IPS DF 19.7 (cell line): Measurements from ENCODE around the gene APBB2.
A peak's percentile ranks its signal among the peaks of the same experiment; 100 is the strongest.
"Not testable (repeated sequence)": the region's sequence is repeated elsewhere in the genome, so short reads cannot be mapped to it uniquely, and the experiment has no call there.

Experiments
- DNase-seq: peaks from one replicate; pipeline ENCODE4 v3.0.0-alpha.2; 2013; ENCODE audit warnings: low read depth, low spot score

The APBB2 gene

DNA sequence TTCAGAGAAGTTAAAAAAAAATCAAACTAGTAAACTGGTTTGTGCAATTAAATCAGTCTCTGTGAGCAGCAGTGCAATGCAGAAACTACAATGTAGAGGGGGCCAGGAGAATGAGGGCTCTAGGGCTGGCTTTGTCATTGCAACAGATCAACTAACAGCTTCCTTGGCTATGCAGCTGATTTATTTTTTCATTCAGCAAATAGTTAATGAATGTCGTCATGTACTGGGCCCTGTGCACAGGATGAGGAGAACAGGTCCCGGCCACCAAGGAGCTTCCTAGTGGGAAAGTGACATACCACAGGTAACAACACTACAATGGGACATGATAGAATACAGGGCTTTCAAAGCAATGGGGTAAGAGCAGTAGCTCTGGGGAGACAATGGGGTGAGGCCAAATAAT, 274.5 kb downstream of the APBB2 start:
- DNase-seq = no peak

- no peak for DNase-seq
Measured at GRCh38 chr4:40938337-40938736, 276.0 kb downstream of the APBB2 start.

DNA sequence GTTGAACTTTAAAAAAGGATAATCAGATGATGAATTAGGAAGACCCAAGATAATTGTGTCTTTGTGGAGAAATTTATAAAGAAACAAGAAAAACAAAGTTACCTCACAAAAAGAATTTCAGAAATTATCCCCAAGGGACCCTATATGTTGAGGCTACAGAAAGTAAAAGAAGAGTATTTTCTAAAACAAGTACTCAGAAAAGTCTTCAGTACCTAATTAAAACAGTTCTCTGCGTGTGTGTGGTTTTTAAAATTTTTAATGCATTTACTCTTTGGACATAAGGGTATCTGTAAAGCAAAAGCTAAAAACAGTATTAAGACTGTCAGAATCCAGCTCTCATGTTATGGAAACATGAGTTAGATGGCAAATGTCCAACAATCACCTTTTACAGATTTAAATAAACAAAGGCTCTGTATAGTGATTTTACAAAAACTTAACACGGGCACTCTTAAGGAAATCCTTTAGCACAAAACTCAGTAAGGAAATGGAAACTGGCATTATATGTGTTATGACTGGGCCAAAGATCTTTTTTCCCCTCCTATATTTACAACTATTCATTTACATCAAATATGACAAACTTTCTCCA, 277.1 kb downstream of the APBB2 start:
- DNase-seq = no peak

DNA sequence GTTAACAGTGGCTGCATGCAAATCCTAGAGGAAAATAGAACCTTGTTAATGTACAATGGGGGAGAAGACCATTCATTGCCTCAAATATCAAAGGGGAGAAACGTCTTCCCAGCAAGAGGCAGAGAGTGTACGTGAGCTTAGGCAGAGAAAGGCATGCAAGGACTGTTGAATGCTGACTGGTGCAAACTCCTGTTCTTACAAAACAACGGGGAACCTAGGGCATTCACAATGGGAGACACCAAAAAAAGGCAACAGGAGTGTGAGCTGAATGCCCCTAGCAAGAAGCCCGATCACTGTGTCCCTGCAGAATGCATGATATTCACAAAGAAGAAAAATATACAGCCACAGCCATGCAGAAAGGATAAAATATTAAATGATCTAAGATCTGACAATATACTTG, 279.7 kb downstream of the APBB2 start:
- DNase-seq = peak; percentile 40

- no peak for DNase-seq
Measured at GRCh38 chr4:40933272-40934053, 280.9 kb downstream of the APBB2 start.

- DNase-seq = no peak
Measured at GRCh38 chr4:40931841-40932240, 282.5 kb downstream of the APBB2 start.

DNA sequence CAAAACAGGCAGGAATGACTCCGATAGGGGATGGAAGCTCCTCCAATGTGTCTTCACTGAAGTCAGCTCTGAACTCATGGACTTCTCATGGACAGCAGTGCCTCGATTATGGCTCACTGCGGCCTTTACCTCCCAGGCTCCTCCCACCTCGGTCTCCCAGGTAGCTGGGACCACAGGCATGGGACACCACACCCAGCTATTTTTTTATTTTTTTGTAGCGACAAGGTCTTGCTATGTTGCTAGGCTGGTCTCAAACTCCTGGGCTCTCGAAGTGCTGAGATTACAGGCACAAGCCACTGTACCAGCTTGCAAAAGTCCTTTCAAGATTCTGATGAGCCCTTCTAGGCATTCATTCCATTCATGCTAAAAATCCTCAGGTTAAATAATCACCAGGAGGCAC, 283.1 kb downstream of the APBB2 start:
- no peak for DNase-seq

DNA sequence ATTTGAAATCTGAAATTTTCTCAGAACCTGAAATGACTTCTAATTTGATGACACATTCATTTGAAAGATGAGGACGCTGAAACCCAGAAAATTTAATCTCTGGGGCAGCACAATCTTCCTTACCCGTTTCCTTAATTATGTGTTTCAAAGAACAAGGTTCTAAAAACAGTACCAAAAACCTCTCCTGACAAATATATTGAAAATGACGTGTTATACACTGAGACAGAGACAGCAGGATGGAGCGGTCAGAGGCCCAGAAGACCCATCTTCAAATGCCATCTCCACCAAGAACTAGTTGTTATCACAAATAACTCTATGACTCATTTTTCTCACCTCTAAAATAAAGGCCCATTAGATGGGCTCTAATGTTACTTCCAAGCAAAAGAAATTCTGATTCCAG, 287.3 kb downstream of the APBB2 start:
- no peak for DNase-seq

- DNase-seq = no peak
Measured at GRCh38 chr4:40924793-40925117, 289.6 kb downstream of the APBB2 start.

- DNase-seq = no peak
Measured at GRCh38 chr4:40924096-40924792, 290.1 kb downstream of the APBB2 start.

DNA sequence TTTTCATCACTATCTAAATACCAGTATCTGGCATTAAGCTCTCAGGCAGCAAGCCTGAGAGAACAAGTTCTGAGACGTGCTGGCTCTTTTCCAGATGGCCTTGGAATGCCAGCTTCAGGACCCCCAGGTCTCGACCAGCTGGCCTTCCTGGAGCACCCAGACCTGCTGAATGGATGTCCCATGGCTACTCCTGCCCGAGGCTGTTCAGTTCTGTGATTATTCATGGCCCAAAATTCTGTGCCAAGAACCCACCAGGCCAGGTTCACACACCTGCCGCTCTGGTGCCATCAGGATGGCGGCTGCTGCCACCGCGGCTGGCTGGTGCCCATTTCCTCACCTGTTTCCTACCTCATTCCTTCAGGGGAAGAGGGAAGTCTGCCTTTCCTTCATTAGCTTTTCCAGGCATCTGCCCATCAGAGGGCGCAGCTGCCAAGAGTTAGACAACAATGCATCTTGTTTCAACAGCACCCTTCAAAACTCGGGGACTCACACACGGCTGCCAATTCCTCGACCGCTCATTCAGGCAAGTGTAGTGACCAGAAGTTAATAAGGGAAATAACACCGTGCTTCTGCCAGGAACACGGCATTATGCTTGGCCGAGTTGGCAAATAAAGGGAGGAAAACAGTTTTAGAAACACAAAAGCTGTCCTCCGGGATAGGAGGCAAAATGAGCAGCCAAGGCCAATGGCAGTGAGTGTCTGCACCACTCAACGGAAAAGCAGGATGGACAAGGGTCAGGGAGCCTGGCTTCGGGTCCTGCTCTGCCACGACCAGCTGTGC, 290.8 kb downstream of the APBB2 start:
- no peak for DNase-seq

DNA sequence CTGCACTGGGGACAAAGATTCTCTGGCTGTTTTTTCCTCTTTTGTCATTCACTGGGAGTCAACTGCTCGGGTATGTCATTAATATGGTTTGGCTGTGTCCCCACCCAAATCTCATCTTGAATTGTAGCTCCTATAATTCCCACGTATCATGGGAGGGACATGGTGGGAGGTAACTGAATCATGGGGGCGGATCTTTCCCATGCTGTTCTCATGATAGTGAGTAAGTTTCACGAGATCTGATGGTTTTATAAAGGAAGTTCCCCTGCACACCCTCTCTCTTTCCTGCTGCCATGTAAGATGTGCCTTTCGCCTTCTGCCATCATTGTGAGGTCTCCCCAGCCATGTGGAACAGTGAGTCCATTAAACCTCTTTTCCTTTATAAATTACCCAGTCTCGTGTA, 294.4 kb downstream of the APBB2 start:
- DNase-seq = not testable (repeated sequence)

- no peak for DNase-seq
Measured at GRCh38 chr4:40918330-40918729, 296.0 kb downstream of the APBB2 start.

DNA sequence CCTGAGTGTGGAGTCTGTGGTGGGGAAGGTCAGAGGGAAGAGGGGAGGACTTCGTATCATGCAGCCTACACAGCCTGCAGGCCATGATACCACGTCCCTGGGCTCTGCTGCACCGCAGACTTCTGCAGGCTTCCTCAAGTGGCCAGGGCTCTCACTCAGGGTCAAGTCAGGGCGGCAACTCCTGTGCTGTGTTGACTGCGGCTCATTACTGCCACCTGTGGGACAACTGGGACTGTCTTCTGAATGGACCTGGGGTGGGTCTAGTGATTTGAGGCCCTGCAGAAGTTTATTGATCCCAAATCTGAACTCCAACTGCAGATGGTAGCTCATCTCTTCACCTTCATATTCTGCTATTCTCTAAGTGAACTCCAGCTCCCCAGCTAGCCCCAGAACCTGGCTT, 297.5 kb downstream of the APBB2 start:
- no peak for DNase-seq

GRCh38 chr4:40916218-40916555, 298.2 kb downstream of the APBB2 start:
- DNase-seq = no peak

- no peak for DNase-seq
Measured at GRCh38 chr4:40915318-40916217, 298.8 kb downstream of the APBB2 start.

- no peak for DNase-seq
Measured at GRCh38 chr4:40912460-40913184, 301.7 kb downstream of the APBB2 start.

GRCh38 chr4:40910706-40911105, 303.6 kb downstream of the APBB2 start:
- DNase-seq = no peak

GRCh38 chr4:40909363-40909876, 304.9 kb downstream of the APBB2 start:
- DNase-seq = no peak

DNA sequence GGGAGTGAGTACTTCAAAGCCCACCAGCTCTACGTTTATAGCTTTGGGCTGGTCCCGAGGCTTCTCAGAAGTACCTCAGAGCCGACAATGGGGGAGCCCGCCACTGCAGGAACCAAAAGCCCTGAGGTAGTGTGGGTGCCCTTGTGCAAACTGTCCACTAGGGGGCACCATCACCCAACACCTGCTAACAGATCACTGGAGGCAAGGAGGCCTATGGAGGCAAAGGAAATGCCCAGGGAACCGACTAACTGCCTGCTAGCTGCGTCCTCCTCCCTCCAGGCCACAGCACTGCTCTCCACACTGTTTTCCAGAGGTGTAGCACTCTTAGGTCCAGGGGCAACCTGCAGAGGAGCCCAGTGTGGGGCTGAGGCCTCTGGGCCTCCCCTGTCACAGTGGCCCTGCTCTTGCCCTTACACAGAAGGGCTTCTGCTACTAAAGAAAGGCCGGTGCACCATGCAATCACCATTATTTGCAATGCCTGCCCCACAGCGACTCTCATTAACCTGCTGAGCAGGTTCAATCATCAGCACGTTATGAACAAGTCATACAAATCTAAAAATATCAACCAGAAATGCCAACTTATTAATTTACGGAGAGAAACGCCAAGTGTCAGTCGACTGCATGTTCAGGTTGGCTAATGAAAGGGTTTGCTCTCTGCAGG, 305.5 kb downstream of the APBB2 start:
- DNase-seq = peak; percentile 79
